Right atrium auricular region (tissue), 2 donors: ENCODE results near the gene BRICD5. TPM values are rescaled to one million over a fixed set of nuclear protein-coding genes. Genes with fewer than 3 reads are reported as not detected.

Source experiments
- DNase-seq: peaks from one replicate; pipeline ENCODE4 v3.0.0-alpha.2; 2019; ENCODE audit warnings: low spot score
- H3K27ac ChIP-seq, 2 donors: fragments of 200-600 bp; sonication (generic); 1 replicate in 1 of 2; 2 replicates in 1 of 2; pipeline ENCODE4 v1.5.1; 2016 to 2019
- H3K27me3 ChIP-seq, 2 donors: fragments of 200-600 bp; sonication (generic); one replicate each; pipeline versions ENCODE4 v1.5.1 to v1.6.0; 2017 to 2019
- H3K36me3 ChIP-seq: fragments of 200-600 bp; sonication (generic); one replicate; pipeline ENCODE4 v1.5.1; 2016
- H3K4me1 ChIP-seq, 2 donors: fragments of 200-600 bp; sonication (generic); one replicate each; pipeline versions ENCODE4 v1.5.1 to v1.6.0; 2017 to 2019
- H3K4me3 ChIP-seq, 2 donors: fragments of 200-600 bp; sonication (generic); 1 replicate in 1 of 2; 2 replicates in 1 of 2; pipeline ENCODE4 v1.5.1; 2017 to 2019; ENCODE audit warnings: mild to moderate bottlenecking in 1 of 2, moderate library complexity in 1 of 2
- H3K9me3 ChIP-seq, 2 donors: fragments of 200-600 bp; sonication (generic); one replicate each; pipeline ENCODE4 v1.5.1; 2019
- CTCF ChIP-seq, 2 donors: fragments of 200-600 bp; sonication (generic); IDR thresholded peaks; one replicate each; pipeline ENCODE4 v1.5.1; 2019; ENCODE audit warnings: antibody characterized with exemption in 2 of 2
- total RNA-seq, 2 donors: library from RNA; depleted of rRNA; stranded (reverse); fragments of >200 nt; gene quantifications; one replicate each; pipeline ENCODE4 v1.1.0, GENCODE V29; 2016

Gene BRICD5
- total RNA-seq, 2 donors from 2014 or later = 1.2 to 1.6 TPM

- no peak for TF ChIP-seq CTCF (IDR thresholded peaks at IDR 0.05)
- H3K27ac ChIP-seq = no peak overlapping the region
- H3K4me1 ChIP-seq = peaks cover 0 to 41% of the 10 kb centered on the region in 2 donors
- H3K27me3 ChIP-seq = no peaks in the 10 kb centered on the region
- H3K4me3 ChIP-seq = no peak overlapping the region
- no peak for DNase-seq
- H3K9me3 ChIP-seq = no peaks in the 10 kb centered on the region
- H3K36me3 ChIP-seq = peaks cover 30% of the 10 kb centered on the region
These were observed 1.2 kb downstream of the BRICD5 start for GRCh38 chr16:2209258-2210008.

- no peaks in the 10 kb centered on the region for H3K27me3 ChIP-seq
- H3K4me3 ChIP-seq = no peak overlapping the region
- TF ChIP-seq CTCF (IDR thresholded peaks at IDR 0.05) = no peak
- peaks cover 0 to 38% of the 10 kb centered on the region in 2 donors for H3K4me1 ChIP-seq
- no peaks in the 10 kb centered on the region for H3K9me3 ChIP-seq
- no peak overlapping the region for H3K27ac ChIP-seq
- DNase-seq = no peak
- peaks cover 30% of the 10 kb centered on the region for H3K36me3 ChIP-seq
These were observed 1.9 kb downstream of the BRICD5 start for GRCh38 chr16:2208772-2209171.

GRCh38 chr16:2208308-2208707 is 2.4 kb downstream of the BRICD5 start:
- H3K9me3 ChIP-seq = no peaks in the 10 kb centered on the region
- no peak for DNase-seq
- no peak for TF ChIP-seq CTCF (IDR thresholded peaks at IDR 0.05)
- H3K4me1 ChIP-seq = peaks cover 0 to 33% of the 10 kb centered on the region in 2 donors
- no peaks in the 10 kb centered on the region for H3K27me3 ChIP-seq
- no peak overlapping the region for H3K4me3 ChIP-seq
- H3K27ac ChIP-seq = no peak overlapping the region
- peaks cover 30% of the 10 kb centered on the region for H3K36me3 ChIP-seq

DNA sequence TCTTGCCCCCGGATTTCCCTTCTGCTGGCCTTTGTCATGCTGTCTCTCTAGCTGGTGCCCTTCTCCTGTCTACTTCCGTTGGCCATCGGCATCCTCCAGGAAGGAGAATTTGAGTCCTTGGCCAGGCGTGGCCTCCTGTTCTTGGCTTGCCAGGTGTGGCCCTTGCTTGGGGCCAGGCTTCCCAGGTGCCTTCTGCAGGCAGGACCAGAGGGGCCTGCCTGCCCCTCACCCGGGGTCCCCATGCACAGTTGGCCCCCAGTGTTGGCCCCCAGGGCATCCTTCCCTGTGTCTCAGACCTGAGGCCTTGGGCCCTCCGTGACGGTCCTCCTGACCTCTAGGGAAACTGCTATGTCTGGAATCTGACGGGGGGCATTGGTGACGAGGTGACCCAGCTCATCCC is 2.8 kb downstream of the BRICD5 start:
- H3K4me1 ChIP-seq = peaks cover 0 to 28% of the 10 kb centered on the region in 2 donors
- no peak for TF ChIP-seq CTCF (IDR thresholded peaks at IDR 0.05)
- no peak overlapping the region for H3K27ac ChIP-seq

DNA sequence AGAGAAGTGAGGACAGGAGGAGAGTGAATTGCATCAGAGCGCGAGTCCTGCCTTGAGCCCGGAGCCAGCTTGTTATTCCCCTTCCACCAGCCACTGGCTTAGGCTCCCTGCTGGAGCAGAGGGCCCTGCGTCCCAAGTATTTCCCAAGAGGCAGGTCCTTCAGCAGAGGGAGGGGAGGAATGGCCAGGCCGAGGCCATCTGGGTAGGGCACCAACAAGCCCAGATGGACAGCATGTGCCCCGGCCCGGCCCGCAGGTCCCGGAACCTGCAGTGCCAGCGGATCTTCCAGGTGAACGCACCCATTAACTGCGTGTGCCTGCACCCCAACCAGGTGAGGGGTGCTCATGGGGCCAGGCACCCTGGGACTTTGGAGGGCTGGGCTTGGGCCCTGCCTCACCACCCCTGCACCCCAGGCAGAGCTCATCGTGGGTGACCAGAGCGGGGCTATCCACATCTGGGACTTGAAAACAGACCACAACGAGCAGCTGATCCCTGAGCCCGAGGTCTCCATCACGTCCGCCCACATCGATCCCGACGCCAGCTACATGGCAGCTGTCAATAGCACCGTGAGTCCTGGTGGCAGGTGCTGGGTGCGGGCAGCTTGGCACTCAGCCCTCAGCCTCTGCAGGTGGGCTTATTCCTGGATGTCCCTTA is 3.8 kb downstream of the BRICD5 start:
- Histone ChIP-seq H3K27ac (peak overlapping the region in 1 of 2 donors; percentile 98), H3K4me1 (peaks cover 0 to 19% of the 10 kb centered on the region in 2 donors), H3K9me3 (no peaks in the 10 kb centered on the region), H3K4me3 (no peak overlapping the region), H3K36me3 (peaks cover 30% of the 10 kb centered on the region), H3K27me3 (no peaks in the 10 kb centered on the region)
- no peak for TF ChIP-seq CTCF (IDR thresholded peaks at IDR 0.05)
- DNase-seq = no peak

More for the DNA sequence above, 2.8 kb downstream of the BRICD5 start:
- no peaks in the 10 kb centered on the region for H3K9me3 ChIP-seq
- no peaks in the 10 kb centered on the region for H3K27me3 ChIP-seq
- H3K36me3 ChIP-seq = peaks cover 30% of the 10 kb centered on the region
- no peak for DNase-seq
- H3K4me3 ChIP-seq = no peak overlapping the region
